HepG2 (cell line): ENCODE results near the gene SMIM10L2A. TPM values are rescaled to one million over a fixed set of nuclear protein-coding genes. Genes with fewer than 3 reads are reported as not detected.
"Not testable (repeated sequence)": the region's sequence is repeated elsewhere in the genome, so short reads cannot be mapped to it uniquely, and the experiment has no call there.

Experiments used
- ATAC-seq: fragments of 200-7000 bp; cut with Tn5 transposase; 3 replicates; pipeline ENCODE4 v1.9.1; 2020; ENCODE audit warnings: mild to moderate bottlenecking, moderate library complexity
- BruUV-seq: library from RNA; stranded (reverse); fragments of 400-500 nt; replicated peaks from 2 replicates; lab custom pipeline; 2021; lab: Mats Ljungman, UMichigan
- CTCF ChIA-PET: fragments of 300-600 bp; formaldehyde crosslinking; extraction: SDS; loops from one replicate; lab custom pipeline; 2021; ENCODE audit warnings: low total read pairs, inconsistent platforms, low intra/inter-chr PET ratio; lab: Yijun Ruan, JAX
- POLR2A ChIA-PET: fragments of 350-600 bp; sonication (Branson Sonifier 250); formaldehyde crosslinking; loops from one replicate; lab custom pipeline; 2020; ENCODE audit warnings: antibody characterized with exemption, inconsistent platforms; lab: Yijun Ruan, JAX
- DNase-seq: peaks from one replicate; pipeline ENCODE4 v3.0.0-alpha.2; 2015; ENCODE audit warnings: low spot score
- FAIRE-seq: peaks from 3 replicates; lab custom pipeline; 2011; peaks lifted over from hg19 to GRCh38; lab: Jason Lieb, UNC
- H2AFZ ChIP-seq: one replicate; pipeline ENCODE4 v1.6.1; 2011; ENCODE audit warnings: low read length, inconsistent platforms
- H3K27ac ChIP-seq: fragments of 300-600 bp; 3 replicates; pipeline ENCODE4 v1.8.0; 2011; ENCODE audit warnings: mixed run types, mild to moderate bottlenecking, mixed read lengths, low read length, inconsistent platforms; ENCODE audit not compliant: insufficient read depth; ENCODE audit errors: extremely low read length
- H3K27me3 ChIP-seq, 2 experiments: fragments of 200-600 bp in 1 of 2; 2 replicates in 1 of 2; 3 replicates in 1 of 2; pipeline versions ENCODE4 v1.6.0 to v1.8.0; 2011; ENCODE audit warnings: low read length in 2 of 2, mild to moderate bottlenecking in 2 of 2, moderate library complexity in 2 of 2, inconsistent platforms in 1 of 2; ENCODE audit not compliant: insufficient read depth in 2 of 2, control insufficient read depth in 1 of 2
- H3K36me3 ChIP-seq, 2 experiments: fragments of 200-600 bp in 1 of 2; replicated peaks in 1 of 2; 2 replicates in 1 of 2; 3 replicates in 1 of 2; pipeline versions ENCODE4 v1.5.1 to v1.8.0; 2011; ENCODE audit warnings: low read length in 2 of 2, inconsistent platforms in 1 of 2; ENCODE audit not compliant: insufficient read depth in 2 of 2, control insufficient read depth in 1 of 2
- H3K4me1 ChIP-seq: 2 replicates; pipeline ENCODE4 v1.5.1; 2012; ENCODE audit warnings: low read length, inconsistent platforms; ENCODE audit not compliant: insufficient read depth
- H3K4me2 ChIP-seq: 2 replicates; pipeline ENCODE4 v1.6.0; 2011; ENCODE audit warnings: low read depth, low read length, inconsistent platforms
- H3K4me3 ChIP-seq, 3 experiments: fragments of 200-600 bp in 1 of 3; sonication (generic), shearing (Covaris generic) in 1 of 3; replicated peaks in 1 of 3; 2 replicates each; pipeline ENCODE4 v1.5.1; 2011 to 2016; ENCODE audit warnings: low read length in 3 of 3, inconsistent platforms in 2 of 3, low read depth in 2 of 3, mild to moderate bottlenecking in 2 of 3, control low read depth in 1 of 3, mixed read lengths in 1 of 3; ENCODE audit not compliant: insufficient read depth in 1 of 3
- H3K79me2 ChIP-seq: one replicate; pipeline ENCODE4 v1.6.1; 2011; ENCODE audit warnings: low read length, inconsistent platforms; ENCODE audit not compliant: insufficient read depth
- H3K9ac ChIP-seq: 2 replicates; pipeline ENCODE4 v1.6.0; 2011; ENCODE audit warnings: mild to moderate bottlenecking, low read depth, low read length, inconsistent platforms; ENCODE audit not compliant: insufficient read depth
- H3K9me3 ChIP-seq: 2 replicates; pipeline ENCODE4 v1.5.1; 2012; ENCODE audit warnings: mild to moderate bottlenecking, low read length
- H4K20me1 ChIP-seq: 2 replicates; pipeline ENCODE4 v1.6.0; 2011; ENCODE audit warnings: inconsistent platforms, mild to moderate bottlenecking, low read length, moderate library complexity; ENCODE audit not compliant: insufficient read depth
- ATF2 ChIP-seq: sonication (generic); formaldehyde crosslinking; IDR thresholded peaks from 2 replicates; pipeline ENCODE4 v1.4.0; 2020; ENCODE audit warnings: missing genetic modification reagents
- CEBPB ChIP-seq: IDR thresholded peaks from 2 replicates; pipeline ENCODE4 v1.6.1; 2011; ENCODE audit warnings: low read depth, low read length, improper control_type of control experiment, borderline replicate concordance
- TAF1 ChIP-seq: sonication (generic); formaldehyde crosslinking; IDR thresholded peaks from 2 replicates; pipeline ENCODE4 v1.4.0; 2020; ENCODE audit warnings: missing genetic modification reagents
- ZNF160 ChIP-seq: sonication (generic); formaldehyde crosslinking; IDR thresholded peaks from 2 replicates; pipeline ENCODE4 v1.8.0; 2022; ENCODE audit warnings: mild to moderate bottlenecking, inconsistent platforms, missing genetic modification reagents
- ZNF280B ChIP-seq: sonication (generic); formaldehyde crosslinking; IDR thresholded peaks from 2 replicates; pipeline ENCODE4 v1.5.0; 2020; ENCODE audit warnings: missing genetic modification reagents, mild to moderate bottlenecking, borderline replicate concordance
- ZNF639 ChIP-seq: conservative IDR thresholded peaks from 2 replicates; pipeline ENCODE4 v1.6.1; 2018; ENCODE audit warnings: missing genetic modification reagents
- WGBS: methylation state at CpG from one replicate; pipeline ENCODE4 v1.1.6; 2017; ENCODE audit warnings: low lambda C conversion rate; 5-methylcytosine and 5-hydroxymethylcytosine counted together
- in situ Hi-C: cut with HindIII; loops from 2 replicates; pipeline ENCODE4 v1.10.0; 2017; ENCODE audit warnings: low pct_unique_long_range_greater_than_20kb; ENCODE audit not compliant: extremely low pct_ligation_motif_present
- intact Hi-C: fragments of 100-400 bp; cut with micrococcal nuclease; formaldehyde crosslinking; loops from one replicate; pipeline ENCODE4 v1.10.0; 2022; ENCODE audit not compliant: unreplicated experiment
- polyA plus RNA-seq, 8 experiments: library from polyadenylated mRNA; depleted of rRNA in 3 of 8; stranded (reverse) in 7 of 8; unstranded in 1 of 8; fragments of >200 nt; fragmentation: Illumina TruSeq in 4 of 8; extraction: Trizol in 4 of 8; gene quantifications; 2 replicates each; pipeline versions ENCODE4 v1.2.1 to v1.2.3, GENCODE V29; 2011 to 2016; ENCODE audit warnings: low read depth in 4 of 8, missing spikeins in 1 of 8, mixed read lengths in 1 of 8; ENCODE audit not compliant: insufficient read depth in 1 of 8
- total RNA-seq, 5 experiments: library from RNA; depleted of rRNA; stranded (reverse); fragments of >200 nt; fragmentation: Illumina TruSeq; extraction: Trizol; gene quantifications; 2 replicates each; pipeline ENCODE4 v1.2.3, GENCODE V29; 2016; ENCODE audit warnings: low read depth in 1 of 5

Gene SMIM10L2A
- total and polyA plus RNA-seq, 2 of the 13 experiments (the other 11 are each of a cell fraction or from before 2014, with no cell fraction given), result not detected

GRCh38 chrX:135454816-135455215, 33.1 kb downstream of the SMIM10L2A start (continued):
- no peak for TF ChIP-seq ZNF280B (CRISPR knock-in tag)
- no peak for TF ChIP-seq ATF2 (CRISPR knock-in tag)

GRCh38 chrX:135461756-135462155, 40.0 kb downstream of the SMIM10L2A start:
- H3K79me2 ChIP-seq, in situ Hi-C loops, H3K36me3 ChIP-seq, H3K9ac ChIP-seq, H4K20me1 ChIP-seq, ATAC-seq, H3K4me3 ChIP-seq, H2AFZ ChIP-seq, H3K4me2 ChIP-seq, POLR2A ChIA-PET, H3K4me1 ChIP-seq, DNase-seq, intact Hi-C loops, CTCF ChIA-PET, H3K27me3 ChIP-seq, H3K9me3 ChIP-seq, FAIRE-seq, BruUV-seq, H3K27ac ChIP-seq: not testable (repeated sequence)
- 4% methylated on average over 2 of the region's 2 CpGs for WGBS

GRCh38 chrX:135463937-135464336, 42.2 kb downstream of the SMIM10L2A start:
- H3K9ac ChIP-seq, result no peak overlapping the region
- no peak overlapping the region for H3K4me2 ChIP-seq
- TF ChIP-seq ZNF160 (CRISPR knock-in tag) (no peak), TAF1 (CRISPR knock-in tag) (no peak), CEBPB (no peak), ZNF639 (CRISPR knock-in tag) (no peak)
- H2AFZ ChIP-seq, result no peak overlapping the region
- no peaks in the 10 kb centered on the region for H3K9me3 ChIP-seq
- WGBS, result 0% methylated on average over 1 of the region's 2 CpGs
- no peaks in the 10 kb centered on the region for H3K79me2 ChIP-seq
- in situ Hi-C loops, result no loop called here
- no peaks in the 10 kb centered on the region for H3K4me1 ChIP-seq
- H3K4me3 ChIP-seq, result no peak overlapping the region
- ATAC-seq (peak; percentile 56; the same call in 2 of the 3 replicates), DNase-seq (peak; percentile 0), FAIRE-seq (no peak)
- ChIA-PET CTCF (no interaction called here), POLR2A (no interaction called here)
- BruUV-seq, result no TSS peak
- H3K27me3 ChIP-seq, result no peaks in the 10 kb centered on the region; a peak in 1 of 5 replicates
- H4K20me1 ChIP-seq, result no peaks in the 10 kb centered on the region
- no peak overlapping the region for H3K27ac ChIP-seq
- H3K36me3 ChIP-seq, result no peaks in the 10 kb centered on the region
- intact Hi-C loops, result no loop called here
